Measurements from ENCODE around the gene VSTM4.

Gene VSTM4

DNA sequence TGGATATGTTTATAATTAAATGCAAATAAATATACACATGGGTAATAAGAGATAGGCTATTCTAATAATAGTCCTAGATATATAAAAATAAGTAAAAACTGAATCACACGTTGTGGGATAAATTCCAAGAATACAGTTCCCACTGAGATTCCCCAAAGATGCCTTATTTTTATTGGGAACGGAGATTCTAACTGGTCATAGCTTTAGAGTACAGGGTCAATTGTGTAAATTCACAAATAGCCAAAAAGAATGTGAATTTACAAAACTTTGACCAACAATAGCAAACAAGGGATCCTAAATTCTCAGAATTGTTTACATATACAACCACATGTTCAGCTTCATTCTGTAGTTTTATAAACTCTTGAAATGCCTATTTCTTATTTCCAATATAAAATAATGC is 65.0 kb downstream of the VSTM4 start:
- no peak overlapping the region for H3K4me3 ChIP-seq (ENCODE audit: low read depth in 1 of 2, low read length in 2 of 2)
- H3K4me2 ChIP-seq (ENCODE audit: insufficient read depth, low read length), result no peak overlapping the region
- no peak overlapping the region for H3K27ac ChIP-seq (ENCODE audit: low read length)
- H3K4me1 ChIP-seq (ENCODE audit: insufficient read depth, low read length), result no peaks in the 10 kb centered on the region
- H3K79me2 ChIP-seq (ENCODE audit: insufficient read depth, low read length), result no peaks in the 10 kb centered on the region
- no peak overlapping the region for H3K9ac ChIP-seq (ENCODE audit: low read depth, low read length)
- ATAC-seq (ENCODE audit: insufficient read depth, low read depth) (no peak), DNase-seq (no peak)
- no peaks in the 10 kb centered on the region for H4K20me1 ChIP-seq (ENCODE audit: insufficient read depth, low read length)
- H3K36me3 ChIP-seq (ENCODE audit: insufficient read depth, low read length), result no peaks in the 10 kb centered on the region
- H3K9me3 ChIP-seq (ENCODE audit: insufficient read depth, low read length, severe bottlenecking), result no peaks in the 10 kb centered on the region
- H2AFZ ChIP-seq (ENCODE audit: low read depth, low read length), result no peak overlapping the region
- no peak for TF ChIP-seq EZH2 (IDR thresholded peaks at IDR 0.05; ENCODE audit: borderline replicate concordance, low read depth, low read length, severe bottlenecking)
- TF ChIP-seq, protein P1, sequence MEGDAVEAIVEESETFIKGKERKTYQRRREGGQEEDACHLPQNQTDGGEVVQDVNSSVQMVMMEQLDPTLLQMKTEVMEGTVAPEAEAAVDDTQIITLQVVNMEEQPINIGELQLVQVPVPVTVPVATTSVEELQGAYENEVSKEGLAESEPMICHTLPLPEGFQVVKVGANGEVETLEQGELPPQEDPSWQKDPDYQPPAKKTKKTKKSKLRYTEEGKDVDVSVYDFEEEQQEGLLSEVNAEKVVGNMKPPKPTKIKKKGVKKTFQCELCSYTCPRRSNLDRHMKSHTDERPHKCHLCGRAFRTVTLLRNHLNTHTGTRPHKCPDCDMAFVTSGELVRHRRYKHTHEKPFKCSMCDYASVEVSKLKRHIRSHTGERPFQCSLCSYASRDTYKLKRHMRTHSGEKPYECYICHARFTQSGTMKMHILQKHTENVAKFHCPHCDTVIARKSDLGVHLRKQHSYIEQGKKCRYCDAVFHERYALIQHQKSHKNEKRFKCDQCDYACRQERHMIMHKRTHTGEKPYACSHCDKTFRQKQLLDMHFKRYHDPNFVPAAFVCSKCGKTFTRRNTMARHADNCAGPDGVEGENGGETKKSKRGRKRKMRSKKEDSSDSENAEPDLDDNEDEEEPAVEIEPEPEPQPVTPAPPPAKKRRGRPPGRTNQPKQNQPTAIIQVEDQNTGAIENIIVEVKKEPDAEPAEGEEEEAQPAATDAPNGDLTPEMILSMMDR (IDR thresholded peaks at IDR 0.05; ENCODE audit: borderline replicate concordance, extremely low read depth, low read length, poor library complexity, severe bottlenecking), result no peak
- no peaks in the 10 kb centered on the region for H3K27me3 ChIP-seq (ENCODE audit: insufficient read depth, low read length, poor library complexity)

DNA sequence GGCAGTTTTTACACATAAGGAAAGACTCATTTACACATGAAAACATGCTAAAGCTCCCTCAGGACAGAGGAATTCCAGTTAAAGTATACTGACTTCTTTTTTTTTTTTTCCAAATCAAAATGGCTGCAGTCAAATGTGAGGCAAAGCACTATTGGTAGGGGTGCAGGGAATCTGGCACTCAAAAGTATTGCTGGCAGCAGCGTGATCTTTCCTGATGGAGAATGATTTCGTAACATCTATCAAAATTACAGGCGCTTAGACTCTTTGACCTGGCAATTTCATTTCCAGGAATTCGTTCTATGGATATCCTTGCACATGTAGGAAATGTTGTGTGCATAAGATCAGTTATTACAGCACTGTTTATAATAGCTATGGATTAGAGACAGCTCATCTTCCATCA is 65.7 kb downstream of the VSTM4 start:
- H3K4me3 ChIP-seq (ENCODE audit: low read depth in 1 of 2, low read length in 2 of 2), result no peak overlapping the region
- no peaks in the 10 kb centered on the region for H4K20me1 ChIP-seq (ENCODE audit: insufficient read depth, low read length)
- no peaks in the 10 kb centered on the region for H3K79me2 ChIP-seq (ENCODE audit: insufficient read depth, low read length)
- H3K9ac ChIP-seq (ENCODE audit: low read depth, low read length), result no peak overlapping the region
- no peaks in the 10 kb centered on the region for H3K36me3 ChIP-seq (ENCODE audit: insufficient read depth, low read length)
- no peak overlapping the region for H3K27ac ChIP-seq (ENCODE audit: low read length)
- TF ChIP-seq, protein P1 (IDR thresholded peaks at IDR 0.05; ENCODE audit: borderline replicate concordance, extremely low read depth, low read length, poor library complexity, severe bottlenecking), result no peak
- TF ChIP-seq EZH2 (IDR thresholded peaks at IDR 0.05; ENCODE audit: borderline replicate concordance, low read depth, low read length, severe bottlenecking), result no peak
- ATAC-seq (ENCODE audit: insufficient read depth, low read depth), result no peak
- H3K4me2 ChIP-seq (ENCODE audit: insufficient read depth, low read length), result no peak overlapping the region
- H3K27me3 ChIP-seq (ENCODE audit: insufficient read depth, low read length, poor library complexity), result no peaks in the 10 kb centered on the region
- DNase-seq, result no peak
- H3K4me1 ChIP-seq (ENCODE audit: insufficient read depth, low read length), result no peaks in the 10 kb centered on the region
- no peaks in the 10 kb centered on the region for H3K9me3 ChIP-seq (ENCODE audit: insufficient read depth, low read length, severe bottlenecking)
- no peak overlapping the region for H2AFZ ChIP-seq (ENCODE audit: low read depth, low read length)

DNA sequence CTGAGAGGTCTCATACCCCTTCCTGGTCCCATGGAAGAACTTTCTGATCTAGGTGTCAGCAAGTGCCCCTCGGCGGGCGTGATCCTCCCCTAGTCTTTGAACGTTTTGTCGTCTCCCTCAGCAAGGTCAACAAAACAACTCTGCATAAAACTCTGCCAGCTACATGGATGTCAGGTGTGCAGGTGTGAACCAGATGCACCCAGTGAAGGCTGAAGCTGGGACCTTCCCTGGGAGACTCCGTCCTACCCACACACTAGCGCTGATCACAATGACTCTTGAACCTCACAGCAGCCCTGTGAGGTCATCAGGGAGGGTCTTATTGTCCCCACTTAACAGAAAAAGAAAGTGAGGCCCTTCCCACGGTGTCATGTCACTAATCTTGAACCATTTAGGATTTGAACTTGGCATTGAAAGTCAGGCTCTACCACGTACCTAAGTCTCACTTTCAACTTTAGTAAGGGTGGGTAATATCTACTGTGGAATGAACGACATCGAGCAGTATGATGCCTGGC is 68.1 kb downstream of the VSTM4 start:
- H3K36me3 ChIP-seq (ENCODE audit: insufficient read depth, low read length), result no peaks in the 10 kb centered on the region
- H3K27ac ChIP-seq (ENCODE audit: low read length), result no peak overlapping the region
- no peak for TF ChIP-seq EZH2 (IDR thresholded peaks at IDR 0.05; ENCODE audit: borderline replicate concordance, low read depth, low read length, severe bottlenecking)
- TF ChIP-seq, protein P1 (IDR thresholded peaks at IDR 0.05; ENCODE audit: borderline replicate concordance, extremely low read depth, low read length, poor library complexity, severe bottlenecking), result no peak
- no peaks in the 10 kb centered on the region for H3K27me3 ChIP-seq (ENCODE audit: insufficient read depth, low read length, poor library complexity)
- H4K20me1 ChIP-seq (ENCODE audit: insufficient read depth, low read length), result no peaks in the 10 kb centered on the region
- DNase-seq, result no peak
- no peaks in the 10 kb centered on the region for H3K4me1 ChIP-seq (ENCODE audit: insufficient read depth, low read length)
- H3K4me3 ChIP-seq (ENCODE audit: low read depth in 1 of 2, low read length in 2 of 2), result no peak overlapping the region
- ATAC-seq (ENCODE audit: insufficient read depth, low read depth), result no peak
- H3K4me2 ChIP-seq (ENCODE audit: insufficient read depth, low read length), result no peak overlapping the region
- no peak overlapping the region for H3K9ac ChIP-seq (ENCODE audit: low read depth, low read length)
- no peaks in the 10 kb centered on the region for H3K9me3 ChIP-seq (ENCODE audit: insufficient read depth, low read length, severe bottlenecking)
- no peaks in the 10 kb centered on the region for H3K79me2 ChIP-seq (ENCODE audit: insufficient read depth, low read length)
- H2AFZ ChIP-seq (ENCODE audit: low read depth, low read length), result no peak overlapping the region

All from DND-41 (cell line).